Smooth muscle cell (in vitro differentiated cells): ENCODE data around the gene SNRNP25. TPM values are rescaled to one million over a fixed set of nuclear protein-coding genes. Genes with fewer than 3 reads are reported as not detected.

Experiments used
- DNase-seq: peaks from one replicate; lab custom pipeline; 2025; ENCODE audit not compliant: unreplicated experiment; lab: John Stamatoyannopoulos, UW
- H2AFZ ChIP-seq: fragments of 200-600 bp; sonication (generic); 2 replicates; pipeline ENCODE4 v1.6.0; 2016; ENCODE audit warnings: antibody characterized with exemption, low read depth, mild to moderate bottlenecking
- H3F3A ChIP-seq: fragments of 200-600 bp; sonication (generic); 2 replicates; pipeline ENCODE4 v1.6.0; 2017; ENCODE audit warnings: antibody characterized with exemption, low read depth
- H3K27ac ChIP-seq: fragments of 200-600 bp; sonication (generic); 2 replicates; pipeline ENCODE4 v1.5.1; 2016; ENCODE audit warnings: low read depth, mild to moderate bottlenecking
- H3K27me3 ChIP-seq: fragments of 200-600 bp; sonication (generic); 2 replicates; pipeline ENCODE4 v1.6.1; 2016; ENCODE audit warnings: low read depth, mild to moderate bottlenecking
- H3K36me3 ChIP-seq: fragments of 200-600 bp; sonication (generic); 2 replicates; pipeline ENCODE4 v1.5.1; 2016; ENCODE audit warnings: low read depth
- H3K4me1 ChIP-seq: fragments of 200-600 bp; sonication (generic); 2 replicates; pipeline ENCODE4 v1.5.1; 2016; ENCODE audit warnings: low read depth
- H3K4me2 ChIP-seq: fragments of 200-600 bp; sonication (generic); 2 replicates; pipeline ENCODE4 v1.6.0; 2016; ENCODE audit warnings: mild to moderate bottlenecking
- H3K4me3 ChIP-seq: fragments of 200-600 bp; sonication (generic); 2 replicates; pipeline ENCODE4 v1.5.1; 2016; ENCODE audit warnings: mild to moderate bottlenecking
- H3K79me2 ChIP-seq: fragments of 200-600 bp; sonication (generic); 2 replicates; pipeline ENCODE4 v1.6.0; 2016; ENCODE audit warnings: low read depth, mild to moderate bottlenecking
- H3K9ac ChIP-seq: fragments of 200-600 bp; sonication (generic); 2 replicates; pipeline ENCODE4 v1.6.0; 2016; ENCODE audit warnings: low read depth
- H3K9me3 ChIP-seq: fragments of 200-600 bp; sonication (generic); replicated peaks from 2 replicates; pipeline ENCODE4 v1.5.1; 2016; ENCODE audit warnings: low read depth
- H4K20me1 ChIP-seq: fragments of 200-600 bp; sonication (generic); 2 replicates; pipeline ENCODE4 v1.6.0; 2016; ENCODE audit warnings: low read depth
- CTCF ChIP-seq: fragments of 200-600 bp; sonication (generic); IDR thresholded peaks from 2 replicates; pipeline ENCODE4 v1.5.1; 2017; ENCODE audit warnings: borderline replicate concordance, mild to moderate bottlenecking, antibody characterized with exemption; ENCODE audit not compliant: insufficient read depth, poor library complexity, severe bottlenecking
- WGBS: methylation state at CpG from one replicate; pipeline ENCODE4 v1.1.7; 2016; ENCODE audit warnings: low lambda C conversion rate; 5-methylcytosine and 5-hydroxymethylcytosine counted together
- polyA plus RNA-seq: library from polyadenylated mRNA; unstranded; fragments of >200 nt; fragmentation: Nextera tagmentation; extraction: Ambion mirVana; gene quantifications from 2 replicates; pipeline ENCODE4 v1.2.1, GENCODE V29; 2016
- total RNA-seq: library from RNA; depleted of rRNA; stranded (reverse); fragments of >200 nt; gene quantifications from 2 replicates; pipeline ENCODE4 v1.2.3, GENCODE V29; 2014

The SNRNP25 gene
- total and polyA plus RNA-seq, 2 experiments from 2014 or later: 20.1 to 45.9 TPM

GRCh38 chr16:69181-69580 is 15.6 kb downstream of the SNRNP25 start:
- Histone ChIP-seq H3K4me3 (no peak overlapping the region), H3K27me3 (no peaks in the 10 kb centered on the region), H3K36me3 (no peaks in the 10 kb centered on the region), H3K9ac (no peak overlapping the region), H3K4me1 (peaks cover 30% of the 10 kb centered on the region), H3K9me3 (no peaks in the 10 kb centered on the region), H4K20me1 (peaks cover 71% of the 10 kb centered on the region), H3K79me2 (peaks cover 64% of the 10 kb centered on the region), H2AFZ (no peak overlapping the region), H3K4me2 (peak overlapping the region; percentile 65), H3K27ac (no peak overlapping the region), H3F3A (peaks cover 3% of the 10 kb centered on the region)
- no peak for TF ChIP-seq CTCF
- 77% methylated on average over 8 of the region's 8 CpGs for WGBS
- no peak for DNase-seq

DNA sequence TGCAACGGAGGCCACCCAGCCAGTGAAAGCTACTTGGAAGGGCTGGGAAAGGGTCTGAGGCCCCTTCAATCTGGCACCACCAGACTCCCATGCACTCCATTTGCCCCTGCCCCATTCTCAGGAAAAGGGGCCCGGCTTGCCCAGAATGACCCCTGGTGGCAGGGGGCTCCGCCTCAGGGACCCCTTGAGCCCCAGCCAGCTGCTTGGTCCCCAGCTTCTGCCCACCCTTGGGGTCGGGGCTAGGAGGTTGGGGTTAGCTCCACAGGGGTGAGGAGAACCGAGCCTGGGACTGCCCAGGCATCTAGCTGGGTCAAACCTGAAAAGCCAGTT is 17.5 kb downstream of the SNRNP25 start:
- Histone ChIP-seq H3K36me3 (no peaks in the 10 kb centered on the region), H2AFZ (no peak overlapping the region), H3K27ac (peak overlapping the region; percentile 74), H3K9ac (peak overlapping the region; percentile 29), H3F3A (peaks cover 15% of the 10 kb centered on the region), H4K20me1 (peaks cover 51% of the 10 kb centered on the region), H3K79me2 (peaks cover 52% of the 10 kb centered on the region), H3K27me3 (no peaks in the 10 kb centered on the region), H3K4me2 (peak overlapping the region; percentile 93), H3K4me3 (peak overlapping the region; percentile 86), H3K4me1 (peaks cover 46% of the 10 kb centered on the region), H3K9me3 (no peaks in the 10 kb centered on the region)
- no peak for TF ChIP-seq CTCF
- 40% methylated on average over 5 of the region's 5 CpGs for WGBS
- DNase-seq: no peak

GRCh38 chr16:71540-72401 is 18.1 kb downstream of the SNRNP25 start:
- Histone ChIP-seq H3K9me3 (no peaks in the 10 kb centered on the region), H3K4me3 (peak overlapping the region; percentile 86), H3K79me2 (peaks cover 46% of the 10 kb centered on the region), H2AFZ (no peak overlapping the region), H3K4me2 (peak overlapping the region; percentile 93), H3K27me3 (no peaks in the 10 kb centered on the region), H4K20me1 (peaks cover 45% of the 10 kb centered on the region), H3K36me3 (no peaks in the 10 kb centered on the region), H3F3A (peaks cover 21% of the 10 kb centered on the region), H3K9ac (peak overlapping the region; percentile 82), H3K27ac (peak overlapping the region; percentile 74), H3K4me1 (peaks cover 51% of the 10 kb centered on the region)
- no peak for TF ChIP-seq CTCF
- peak; percentile 78 for DNase-seq
- WGBS: 1% methylated on average over 37 of the region's 57 CpGs
